ENCODE results near the gene CHST15. TPM values are rescaled to one million over a fixed set of nuclear protein-coding genes. Genes with fewer than 3 reads are reported as not detected.

The CHST15 gene
- total RNA-seq, 2 donors from 2014 or later, result 18.5 to 21.5 TPM

GRCh38 chr10:124125305-124126116 lies 32.1 kb upstream of the CHST15 start:
- H3K4me3 ChIP-seq, result no peak overlapping the region
- 44 to 60% methylated on average over 8 to 10 of the region's 10 CpGs for WGBS, 2 donors
- ATAC-seq, result peak; percentile 38

GRCh38 chr10:124124769-124125161 lies 31.4 kb upstream of the CHST15 start:
- H3K27me3 ChIP-seq, result no peaks in the 10 kb centered on the region
- H3K4me3 ChIP-seq, result no peak overlapping the region
- no peak for ATAC-seq
- H3K36me3 ChIP-seq (replicated peaks in 1 of 2; ENCODE audit: insufficient read depth in 1 of 2, low read depth in 2 of 2), result no peaks in the 10 kb centered on the region
- intact Hi-C loops (cut with DNase I), result no loop called here
- TF ChIP-seq POLR2A (IDR thresholded peaks at IDR 0.05) (no peak), CTCF (IDR thresholded peaks at IDR 0.05) (no peak)
- no peak for DNase-seq
- H3K27ac ChIP-seq, result no peak overlapping the region
- 94 to 100% methylated on average over 2 of the region's 2 CpGs for WGBS, 2 donors
- H3K4me1 ChIP-seq, result no peaks in the 10 kb centered on the region
- no peaks in the 10 kb centered on the region for H3K9me3 ChIP-seq

More at GRCh38 chr10:124125305-124126116, 32.1 kb upstream of the CHST15 start:
- H3K27me3 ChIP-seq, result no peaks in the 10 kb centered on the region
- H3K36me3 ChIP-seq (replicated peaks in 1 of 2; ENCODE audit: insufficient read depth in 1 of 2, low read depth in 2 of 2), result no peaks in the 10 kb centered on the region
- no peak overlapping the region for H3K27ac ChIP-seq
- no peak for DNase-seq
- intact Hi-C loops (cut with DNase I), result no loop called here
- peak in 6 of 7 experiments; percentile 10 to 35 (median 30) for TF ChIP-seq CTCF (IDR thresholded peaks at IDR 0.05)
- TF ChIP-seq POLR2A (IDR thresholded peaks at IDR 0.05), result no peak
- no peaks in the 10 kb centered on the region for H3K4me1 ChIP-seq
- H3K9me3 ChIP-seq, result no peaks in the 10 kb centered on the region

- H3K4me1 ChIP-seq, result no peaks in the 10 kb centered on the region
- H3K9me3 ChIP-seq, result no peaks in the 10 kb centered on the region
- H3K27ac ChIP-seq, result no peak overlapping the region
- H3K27me3 ChIP-seq, result no peaks in the 10 kb centered on the region
- H3K36me3 ChIP-seq (replicated peaks in 1 of 2; ENCODE audit: insufficient read depth in 1 of 2, low read depth in 2 of 2), result no peaks in the 10 kb centered on the region
- intact Hi-C loops (cut with DNase I), result no loop called here
- ATAC-seq (no peak), DNase-seq (no peak)
- TF ChIP-seq POLR2A (IDR thresholded peaks at IDR 0.05) (no peak), CTCF (IDR thresholded peaks at IDR 0.05) (no peak)
- no peak overlapping the region for H3K4me3 ChIP-seq
- WGBS, 2 donors, result 64 to 67% methylated on average over 10 of the region's 10 CpGs
Observed at GRCh38 chr10:124124123-124124768, 30.8 kb upstream of the CHST15 start.

GRCh38 chr10:124123156-124123555 lies 29.8 kb upstream of the CHST15 start:
- H3K4me1 ChIP-seq, result no peaks in the 10 kb centered on the region
- 88% methylated on average over 8 of the region's 8 CpGs for WGBS, 2 donors
- no peak for ATAC-seq

More at GRCh38 chr10:124123156-124123555, 29.8 kb upstream of the CHST15 start:
- H3K27me3 ChIP-seq, result no peaks in the 10 kb centered on the region
- no peaks in the 10 kb centered on the region for H3K9me3 ChIP-seq
- H3K36me3 ChIP-seq (replicated peaks in 1 of 2; ENCODE audit: insufficient read depth in 1 of 2, low read depth in 2 of 2), result no peaks in the 10 kb centered on the region
- no peak for DNase-seq
- intact Hi-C loops (cut with DNase I), result no loop called here
- H3K27ac ChIP-seq, result no peak overlapping the region
- TF ChIP-seq CTCF (IDR thresholded peaks at IDR 0.05) (no peak), POLR2A (IDR thresholded peaks at IDR 0.05) (no peak)
- no peak overlapping the region for H3K4me3 ChIP-seq
